ENCODE results near the gene NAP1L4.

NAP1L4 gene

DNA sequence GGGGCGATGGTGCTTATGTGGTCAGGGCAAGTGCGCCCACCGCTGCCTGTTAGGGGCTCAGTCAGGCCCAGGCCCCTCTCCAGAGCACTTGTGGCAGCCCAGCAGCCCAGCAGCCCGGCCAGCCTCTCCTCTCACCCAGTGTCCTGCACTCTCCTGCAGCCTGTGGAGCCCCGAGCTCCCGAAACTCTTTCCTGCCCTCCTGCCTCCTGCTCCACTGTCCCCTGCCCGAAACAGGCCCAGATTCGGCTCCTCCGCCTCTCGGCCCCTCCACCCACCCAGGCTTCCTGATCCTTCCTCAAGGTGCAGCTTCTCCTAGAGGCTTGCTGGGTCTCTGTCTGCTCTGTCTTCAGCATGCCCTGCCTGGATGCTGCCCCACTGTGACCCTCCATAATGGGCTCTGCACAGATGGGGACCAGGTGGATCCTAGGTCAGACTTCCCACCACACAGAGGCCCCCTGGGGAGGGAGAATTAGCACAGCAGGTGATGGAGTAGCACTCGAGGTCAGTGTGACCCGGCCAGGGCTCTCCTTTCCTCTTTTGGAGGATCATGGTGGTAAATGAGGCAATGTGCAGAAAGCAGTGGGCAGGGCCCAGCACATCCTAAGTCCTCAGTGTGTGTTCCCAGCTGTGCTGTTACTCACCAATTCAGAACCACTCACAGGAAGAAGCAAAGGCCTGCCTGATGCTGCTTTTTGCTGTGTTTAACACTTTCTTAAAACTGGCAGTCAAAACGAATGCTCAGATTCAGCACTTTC, 18.6 kb upstream of the NAP1L4 start:
- TF ChIP-seq, protein P1, sequence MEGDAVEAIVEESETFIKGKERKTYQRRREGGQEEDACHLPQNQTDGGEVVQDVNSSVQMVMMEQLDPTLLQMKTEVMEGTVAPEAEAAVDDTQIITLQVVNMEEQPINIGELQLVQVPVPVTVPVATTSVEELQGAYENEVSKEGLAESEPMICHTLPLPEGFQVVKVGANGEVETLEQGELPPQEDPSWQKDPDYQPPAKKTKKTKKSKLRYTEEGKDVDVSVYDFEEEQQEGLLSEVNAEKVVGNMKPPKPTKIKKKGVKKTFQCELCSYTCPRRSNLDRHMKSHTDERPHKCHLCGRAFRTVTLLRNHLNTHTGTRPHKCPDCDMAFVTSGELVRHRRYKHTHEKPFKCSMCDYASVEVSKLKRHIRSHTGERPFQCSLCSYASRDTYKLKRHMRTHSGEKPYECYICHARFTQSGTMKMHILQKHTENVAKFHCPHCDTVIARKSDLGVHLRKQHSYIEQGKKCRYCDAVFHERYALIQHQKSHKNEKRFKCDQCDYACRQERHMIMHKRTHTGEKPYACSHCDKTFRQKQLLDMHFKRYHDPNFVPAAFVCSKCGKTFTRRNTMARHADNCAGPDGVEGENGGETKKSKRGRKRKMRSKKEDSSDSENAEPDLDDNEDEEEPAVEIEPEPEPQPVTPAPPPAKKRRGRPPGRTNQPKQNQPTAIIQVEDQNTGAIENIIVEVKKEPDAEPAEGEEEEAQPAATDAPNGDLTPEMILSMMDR (IDR thresholded peaks at IDR 0.05; ENCODE audit: borderline replicate concordance, insufficient read depth, low read depth, low read length): no peak
- no peak overlapping the region for H3K4me3 ChIP-seq (ENCODE audit: low read depth, low read length)

DNA sequence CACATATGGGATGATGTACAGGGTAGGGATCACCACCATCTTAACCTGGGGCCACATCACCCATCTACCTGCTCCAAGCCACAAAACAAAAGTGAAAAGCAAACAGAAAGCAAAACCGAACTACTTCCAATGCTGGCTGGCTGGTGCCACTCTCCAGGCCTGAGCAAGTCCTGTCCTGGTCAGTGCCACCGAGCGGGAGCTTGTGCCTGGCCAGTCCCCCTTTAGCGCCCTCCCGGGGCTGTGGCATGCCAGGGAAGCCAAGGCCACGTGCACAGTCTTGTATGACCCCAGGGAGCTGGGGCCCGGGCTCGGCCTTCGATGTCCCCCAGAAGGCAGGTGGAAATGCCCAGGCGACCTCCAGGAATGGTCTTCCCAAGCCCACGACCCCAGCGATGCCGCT, 17.9 kb upstream of the NAP1L4 start:
- no peak overlapping the region for H3K4me3 ChIP-seq (ENCODE audit: low read depth, low read length)
- TF ChIP-seq, protein P1 (IDR thresholded peaks at IDR 0.05; ENCODE audit: borderline replicate concordance, insufficient read depth, low read depth, low read length): no peak

DNA sequence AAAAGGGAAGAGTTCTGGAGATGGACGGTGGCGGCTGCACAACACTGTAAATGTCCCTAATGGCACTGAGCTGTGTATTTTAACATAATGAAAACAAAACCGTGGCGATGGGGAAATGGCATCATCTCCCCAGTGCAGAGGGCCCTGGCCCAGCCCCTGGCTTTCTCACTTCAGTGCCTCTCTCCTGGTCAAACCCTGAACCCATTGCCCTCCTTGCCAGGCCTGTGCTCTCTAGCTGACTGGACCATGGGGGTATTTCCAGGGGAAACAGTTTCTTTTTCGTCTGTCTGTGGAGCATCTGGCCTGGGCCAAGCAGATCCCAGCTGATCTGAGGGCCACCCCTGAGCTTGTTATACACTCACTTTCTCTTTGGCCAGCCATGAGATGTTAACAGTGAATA, 17.4 kb upstream of the NAP1L4 start:
- TF ChIP-seq, protein P1 (IDR thresholded peaks at IDR 0.05; ENCODE audit: borderline replicate concordance, insufficient read depth, low read depth, low read length): no peak
- no peak overlapping the region for H3K4me3 ChIP-seq (ENCODE audit: low read depth, low read length)

DNA sequence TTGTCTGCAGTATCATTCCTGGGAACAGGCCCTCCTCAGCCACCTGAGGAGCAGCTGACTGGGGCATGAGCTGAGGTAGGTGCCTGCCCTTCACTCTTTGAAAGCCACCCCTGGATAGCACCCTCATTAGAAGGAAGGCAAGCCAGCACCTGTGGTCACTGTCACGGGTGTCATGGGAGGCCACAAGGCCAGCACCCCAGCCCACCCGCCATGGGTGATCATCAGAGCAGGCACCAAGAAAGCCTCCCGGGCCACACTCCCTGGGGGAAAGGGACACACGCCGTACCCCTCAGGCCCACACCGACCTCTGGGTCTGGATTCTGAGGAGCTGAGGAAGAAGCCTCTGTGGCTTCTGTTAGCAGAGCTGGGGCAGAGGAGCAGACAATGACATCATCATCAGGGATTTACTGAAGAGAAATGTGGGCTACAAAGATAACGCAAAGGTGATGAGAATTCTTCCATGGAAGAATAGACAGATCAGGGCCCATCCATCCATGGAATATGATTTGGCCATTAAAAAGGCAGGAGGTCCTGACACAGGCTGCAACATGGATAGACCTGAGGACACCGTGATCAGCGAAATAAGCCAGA, 16.7 kb upstream of the NAP1L4 start:
- no peak overlapping the region for H3K4me3 ChIP-seq (ENCODE audit: low read depth, low read length)
- TF ChIP-seq, protein P1 (IDR thresholded peaks at IDR 0.05; ENCODE audit: borderline replicate concordance, insufficient read depth, low read depth, low read length): no peak

DNA sequence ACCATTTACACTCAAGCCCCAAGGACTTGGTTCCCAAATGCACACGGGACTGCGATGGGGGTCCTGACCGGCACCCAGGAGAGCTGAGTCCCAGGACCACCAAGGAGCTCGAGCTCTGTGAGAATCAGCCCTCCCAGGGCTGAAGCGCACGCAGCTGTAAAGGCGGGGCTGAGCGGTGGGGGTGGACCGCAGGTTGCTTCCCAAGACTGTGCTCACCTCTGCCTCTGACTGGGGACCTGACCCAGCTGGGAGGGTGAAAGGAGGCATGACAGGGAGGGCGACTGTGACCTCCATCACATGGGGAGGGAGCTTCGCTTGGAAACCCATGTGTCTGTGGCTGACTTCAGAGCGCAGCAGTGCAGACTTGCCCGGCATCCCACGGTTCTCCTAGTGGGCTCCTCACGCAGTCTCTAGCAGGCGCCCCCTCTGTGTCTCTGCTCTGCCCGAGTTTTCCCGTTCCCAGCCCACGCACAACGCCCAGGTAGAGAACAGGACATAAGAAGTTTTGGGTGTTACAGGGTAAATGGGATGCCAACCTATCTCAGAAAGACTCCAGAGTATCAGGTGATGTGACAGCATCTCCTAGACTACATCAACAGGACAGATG, 15.4 kb upstream of the NAP1L4 start:
- H3K4me3 ChIP-seq (ENCODE audit: low read depth, low read length): no peak overlapping the region
- TF ChIP-seq, protein P1 (IDR thresholded peaks at IDR 0.05; ENCODE audit: borderline replicate concordance, insufficient read depth, low read depth, low read length): no peak

DNA sequence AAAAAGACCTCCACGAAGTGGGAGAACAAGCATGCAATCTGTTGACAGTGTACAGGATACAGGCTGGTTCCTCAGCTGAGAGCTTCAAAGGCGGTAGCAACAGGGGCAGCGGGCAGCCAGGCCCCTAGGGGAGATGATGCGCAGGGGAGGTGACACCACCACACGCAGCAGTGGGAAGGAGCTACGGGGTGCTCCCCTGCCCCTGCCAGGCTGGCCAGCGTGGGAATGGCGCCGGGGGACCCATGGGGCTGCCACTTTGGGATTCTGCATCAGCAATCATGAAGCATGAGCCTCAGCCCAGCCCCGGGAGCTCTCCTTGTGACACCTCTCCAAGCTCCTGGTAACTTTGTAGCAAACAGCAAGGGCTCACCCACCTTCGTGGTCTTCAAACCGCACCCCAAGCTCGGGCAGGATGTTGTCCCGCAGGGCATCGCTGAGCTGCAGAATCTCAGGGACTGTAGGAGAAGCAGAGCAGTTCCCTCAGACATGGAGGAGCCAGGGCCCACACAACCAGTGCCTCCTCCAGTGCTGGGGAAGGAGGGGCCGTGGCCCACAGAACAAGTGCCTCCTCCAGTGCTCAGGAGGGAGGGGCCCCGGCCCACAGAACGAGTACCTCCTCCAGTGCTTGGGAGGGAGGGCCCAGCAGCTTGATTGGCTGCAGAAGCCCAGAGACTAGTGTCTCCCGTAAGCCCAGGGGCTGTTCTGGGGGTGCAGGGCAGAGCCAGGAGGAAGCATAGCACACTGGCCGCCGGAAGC, 14.6 kb upstream of the NAP1L4 start:
- TF ChIP-seq, protein P1 (IDR thresholded peaks at IDR 0.05; ENCODE audit: borderline replicate concordance, insufficient read depth, low read depth, low read length): no peak
- no peak overlapping the region for H3K4me3 ChIP-seq (ENCODE audit: low read depth, low read length)
